Panc1 (cell line): Measurements from ENCODE around the gene ITGA8. TPM values are rescaled to one million over a fixed set of nuclear protein-coding genes. Genes with fewer than 3 reads are reported as not detected.

ENCODE experiments used
- ATAC-seq: fragments of 200-7000 bp; cut with Tn5 transposase; 2 replicates; pipeline ENCODE4 v1.9.1; 2020; ENCODE audit warnings: mild to moderate bottlenecking, moderate library complexity
- BruUV-seq: library from RNA; stranded (reverse); fragments of 400-500 nt; replicated peaks from 2 replicates; lab custom pipeline; 2021; lab: Mats Ljungman, UMichigan
- CTCF ChIA-PET: fragments of 300-600 bp; sonication (Branson Sonifier 250); formaldehyde crosslinking; loops from one replicate; lab custom pipeline; 2022; ENCODE audit warnings: antibody characterized with exemption; lab: Charles Lee
- POLR2A ChIA-PET: fragments of 300-600 bp; sonication (Branson Sonifier 250); formaldehyde crosslinking; loops from one replicate; lab custom pipeline; 2022; ENCODE audit warnings: antibody characterized with exemption; lab: Charles Lee
- DNase-seq: peaks from one replicate; pipeline ENCODE4 v3.0.0-alpha.2; 2010; ENCODE audit warnings: low read depth, low spot score
- H3K27ac ChIP-seq: 2 replicates; pipeline ENCODE4 v1.5.1; 2011; ENCODE audit warnings: mild to moderate bottlenecking, low read length, inconsistent platforms
- H3K27me3 ChIP-seq: fragments of 200-500 bp; sonication (Bioruptor generic); 2 replicates; pipeline ENCODE4 v1.6.0; 2014; ENCODE audit warnings: low read length, inconsistent platforms; ENCODE audit not compliant: control insufficient read depth, insufficient read depth
- H3K36me3 ChIP-seq: fragments of 200-500 bp; sonication (Bioruptor generic); 2 replicates; pipeline ENCODE4 v1.5.1; 2014; ENCODE audit warnings: inconsistent platforms, mild to moderate bottlenecking, low read length, moderate library complexity; ENCODE audit not compliant: control insufficient read depth, insufficient read depth
- H3K4me1 ChIP-seq: 2 replicates; pipeline ENCODE4 v1.5.1; 2011; ENCODE audit warnings: inconsistent platforms, mild to moderate bottlenecking, low read length, moderate library complexity; ENCODE audit not compliant: control insufficient read depth, insufficient read depth
- H3K4me3 ChIP-seq, 2 experiments: 2 replicates each; pipeline ENCODE4 v1.5.1; 2011 to 2012; ENCODE audit warnings: low read depth in 2 of 2, low read length in 2 of 2, mild to moderate bottlenecking in 2 of 2, inconsistent platforms in 1 of 2, moderate library complexity in 1 of 2
- H3K9me3 ChIP-seq: fragments of 200-500 bp; sonication (Bioruptor generic); 2 replicates; pipeline ENCODE4 v1.5.1; 2014; ENCODE audit warnings: low read depth, mild to moderate bottlenecking, inconsistent platforms, low read length, moderate library complexity; ENCODE audit not compliant: control insufficient read depth, insufficient read depth
- POLR2AphosphoS5 ChIP-seq: IDR thresholded peaks from 2 replicates; pipeline ENCODE4 v1.6.1; 2012; ENCODE audit warnings: mild to moderate bottlenecking, low read depth, low read length, moderate library complexity
- SIN3A ChIP-seq: IDR thresholded peaks from 2 replicates; pipeline ENCODE4 v1.6.1; 2012; ENCODE audit warnings: low read depth, mild to moderate bottlenecking, low read length, moderate library complexity, borderline replicate concordance; ENCODE audit not compliant: insufficient read depth
- TCF7L2 ChIP-seq: IDR thresholded peaks from 2 replicates; pipeline ENCODE4 v1.6.1; 2011; ENCODE audit warnings: mild to moderate bottlenecking, low read depth, low read length, inconsistent platforms
- in situ Hi-C: cut with HindIII; loops from 2 replicates; pipeline ENCODE4 v1.10.0; 2016; ENCODE audit warnings: low sequenced_read_pairs, low pct_unique_long_range_greater_than_20kb
- intact Hi-C: fragments of 100-400 bp; cut with micrococcal nuclease; formaldehyde crosslinking; loops from one replicate; pipeline ENCODE4 v1.10.0; 2022; ENCODE audit not compliant: unreplicated experiment
- total RNA-seq: library from RNA; stranded (reverse); gene quantifications from one replicate; pipeline ENCODE4 v1.2.1, GENCODE V29; 2021; ENCODE audit not compliant: unreplicated experiment
- TF ChIP-seq, protein P1 (sequence below), 2 experiments: IDR thresholded peaks; 2 replicates each; pipeline ENCODE4 v1.6.1; 2011 to 2012; ENCODE audit warnings: low read depth in 2 of 2, control low read depth in 1 of 2, low read length in 1 of 2, mild to moderate bottlenecking in 1 of 2, moderate library complexity in 1 of 2; ENCODE audit not compliant: insufficient read depth in 1 of 2
- TF ChIP-seq, protein P2 (sequence below): fragments of 450-650 bp; IDR thresholded peaks from 2 replicates; pipeline ENCODE4 v1.5.1; 2017; ENCODE audit warnings: mild to moderate bottlenecking

ITGA8 gene
- total RNA-seq, 1 experiment from 2014 or later, result 0.18 TPM

DNA sequence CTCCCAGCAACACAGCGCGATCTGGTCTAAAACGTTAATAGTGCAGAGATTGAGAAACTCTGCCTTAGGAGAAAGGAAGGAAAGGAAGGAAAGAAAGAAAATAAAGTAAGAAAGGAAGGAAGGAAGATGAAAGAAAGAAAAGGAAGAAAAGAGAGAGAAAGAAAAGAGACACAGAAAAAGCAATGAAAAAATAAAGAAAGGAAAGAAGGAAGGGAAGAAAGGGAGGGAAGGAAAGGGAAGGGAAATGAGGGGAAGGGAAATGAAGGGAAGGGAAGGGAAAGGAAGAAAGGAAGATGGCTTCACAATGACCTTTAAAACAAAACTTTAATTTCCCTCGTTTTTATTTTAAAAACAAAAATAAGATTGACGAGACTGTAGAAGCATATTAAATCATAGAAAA is 173.1 kb downstream of the ITGA8 start:
- H3K9me3 ChIP-seq, result no peaks in the 10 kb centered on the region
- POLR2A ChIA-PET, result no interaction called here
- no peak for ATAC-seq
- no peaks in the 10 kb centered on the region for H3K4me1 ChIP-seq
- no TSS peak for BruUV-seq
- H3K27ac ChIP-seq, result no peak overlapping the region
- H3K27me3 ChIP-seq, result no peaks in the 10 kb centered on the region
- no peak for DNase-seq
- no peak for TF ChIP-seq POLR2AphosphoS5
- TF ChIP-seq, protein P1, sequence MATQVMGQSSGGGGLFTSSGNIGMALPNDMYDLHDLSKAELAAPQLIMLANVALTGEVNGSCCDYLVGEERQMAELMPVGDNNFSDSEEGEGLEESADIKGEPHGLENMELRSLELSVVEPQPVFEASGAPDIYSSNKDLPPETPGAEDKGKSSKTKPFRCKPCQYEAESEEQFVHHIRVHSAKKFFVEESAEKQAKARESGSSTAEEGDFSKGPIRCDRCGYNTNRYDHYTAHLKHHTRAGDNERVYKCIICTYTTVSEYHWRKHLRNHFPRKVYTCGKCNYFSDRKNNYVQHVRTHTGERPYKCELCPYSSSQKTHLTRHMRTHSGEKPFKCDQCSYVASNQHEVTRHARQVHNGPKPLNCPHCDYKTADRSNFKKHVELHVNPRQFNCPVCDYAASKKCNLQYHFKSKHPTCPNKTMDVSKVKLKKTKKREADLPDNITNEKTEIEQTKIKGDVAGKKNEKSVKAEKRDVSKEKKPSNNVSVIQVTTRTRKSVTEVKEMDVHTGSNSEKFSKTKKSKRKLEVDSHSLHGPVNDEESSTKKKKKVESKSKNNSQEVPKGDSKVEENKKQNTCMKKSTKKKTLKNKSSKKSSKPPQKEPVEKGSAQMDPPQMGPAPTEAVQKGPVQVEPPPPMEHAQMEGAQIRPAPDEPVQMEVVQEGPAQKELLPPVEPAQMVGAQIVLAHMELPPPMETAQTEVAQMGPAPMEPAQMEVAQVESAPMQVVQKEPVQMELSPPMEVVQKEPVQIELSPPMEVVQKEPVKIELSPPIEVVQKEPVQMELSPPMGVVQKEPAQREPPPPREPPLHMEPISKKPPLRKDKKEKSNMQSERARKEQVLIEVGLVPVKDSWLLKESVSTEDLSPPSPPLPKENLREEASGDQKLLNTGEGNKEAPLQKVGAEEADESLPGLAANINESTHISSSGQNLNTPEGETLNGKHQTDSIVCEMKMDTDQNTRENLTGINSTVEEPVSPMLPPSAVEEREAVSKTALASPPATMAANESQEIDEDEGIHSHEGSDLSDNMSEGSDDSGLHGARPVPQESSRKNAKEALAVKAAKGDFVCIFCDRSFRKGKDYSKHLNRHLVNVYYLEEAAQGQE (IDR thresholded peaks at IDR 0.05; ENCODE audit: insufficient read depth in 1 of 2, low read depth in 2 of 2, low read length in 1 of 2), result no peak
- no peak for TF ChIP-seq TCF7L2
- TF ChIP-seq, protein P2, sequence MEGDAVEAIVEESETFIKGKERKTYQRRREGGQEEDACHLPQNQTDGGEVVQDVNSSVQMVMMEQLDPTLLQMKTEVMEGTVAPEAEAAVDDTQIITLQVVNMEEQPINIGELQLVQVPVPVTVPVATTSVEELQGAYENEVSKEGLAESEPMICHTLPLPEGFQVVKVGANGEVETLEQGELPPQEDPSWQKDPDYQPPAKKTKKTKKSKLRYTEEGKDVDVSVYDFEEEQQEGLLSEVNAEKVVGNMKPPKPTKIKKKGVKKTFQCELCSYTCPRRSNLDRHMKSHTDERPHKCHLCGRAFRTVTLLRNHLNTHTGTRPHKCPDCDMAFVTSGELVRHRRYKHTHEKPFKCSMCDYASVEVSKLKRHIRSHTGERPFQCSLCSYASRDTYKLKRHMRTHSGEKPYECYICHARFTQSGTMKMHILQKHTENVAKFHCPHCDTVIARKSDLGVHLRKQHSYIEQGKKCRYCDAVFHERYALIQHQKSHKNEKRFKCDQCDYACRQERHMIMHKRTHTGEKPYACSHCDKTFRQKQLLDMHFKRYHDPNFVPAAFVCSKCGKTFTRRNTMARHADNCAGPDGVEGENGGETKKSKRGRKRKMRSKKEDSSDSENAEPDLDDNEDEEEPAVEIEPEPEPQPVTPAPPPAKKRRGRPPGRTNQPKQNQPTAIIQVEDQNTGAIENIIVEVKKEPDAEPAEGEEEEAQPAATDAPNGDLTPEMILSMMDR, result no peak
- no peak for TF ChIP-seq SIN3A
- intact Hi-C loops (no loop called here), in situ Hi-C loops (no loop called here)
- CTCF ChIA-PET, result no interaction called here
- no peaks in the 10 kb centered on the region for H3K36me3 ChIP-seq
- no peak overlapping the region for H3K4me3 ChIP-seq

DNA sequence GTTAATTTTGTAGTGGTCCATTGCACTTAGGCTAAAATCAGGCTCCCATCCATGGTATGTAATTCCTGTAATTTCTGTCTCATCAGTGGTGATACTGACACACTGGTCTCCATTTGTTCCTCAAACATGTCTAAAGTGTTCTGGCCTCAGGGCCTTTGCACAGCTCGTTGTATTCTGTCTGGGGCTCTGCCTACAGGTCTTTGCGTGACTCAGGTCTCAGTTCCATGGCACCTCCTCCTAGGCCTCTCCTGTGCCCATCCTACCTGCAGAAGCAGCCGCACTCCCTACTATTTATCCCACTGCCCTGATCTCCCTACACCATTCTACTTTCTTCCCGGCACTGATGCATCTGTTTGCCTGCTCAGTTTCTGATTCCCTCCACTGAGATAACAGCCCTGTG is 173.8 kb downstream of the ITGA8 start:
- TF ChIP-seq, protein P1 (IDR thresholded peaks at IDR 0.05; ENCODE audit: insufficient read depth in 1 of 2, low read depth in 2 of 2, low read length in 1 of 2), result no peak
- no peak for TF ChIP-seq POLR2AphosphoS5
- TF ChIP-seq TCF7L2, result no peak
- TF ChIP-seq, protein P2, result no peak
- TF ChIP-seq SIN3A, result no peak
- in situ Hi-C loops, result no loop called here
- intact Hi-C loops, result no loop called here
- Histone ChIP-seq H3K36me3 (no peaks in the 10 kb centered on the region), H3K27me3 (no peaks in the 10 kb centered on the region), H3K4me3 (no peak overlapping the region), H3K4me1 (no peaks in the 10 kb centered on the region), H3K9me3 (no peaks in the 10 kb centered on the region), H3K27ac (no peak overlapping the region)
- ChIA-PET POLR2A (interaction anchor here (0.6 kb wide), 1 partner anchor 284 kb away, joined by 4 read pairs; no protein-coding TSS in a partner anchor), CTCF (no interaction called here)
- DNase-seq (no peak), ATAC-seq (no peak)
- no TSS peak for BruUV-seq
